Amygdala (tissue), 56 donors: Measurements from ENCODE around the gene ZBED3.
"Not testable (repeated sequence)": the region's sequence is repeated elsewhere in the genome, so short reads cannot be mapped to it uniquely, and the experiment has no call there.

ENCODE experiments used
- DNase-seq, 56 donors: peaks; one replicate each; lab custom pipeline; 2025; lab: John Stamatoyannopoulos, UW

The ZBED3 gene

GRCh38 chr5:77080479-77080878 lies 6.6 kb downstream of the ZBED3 start:
- DNase-seq: not testable (repeated sequence)

GRCh38 chr5:77077829-77078176 lies 9.3 kb downstream of the ZBED3 start:
- no peak for DNase-seq

- peak in 48 of 56 donors; percentile 10 to 82 (median 56) for DNase-seq
Measured at GRCh38 chr5:77076961-77077828, 9.9 kb downstream of the ZBED3 start.

GRCh38 chr5:77074745-77075144 lies 12.3 kb downstream of the ZBED3 start:
- no peak for DNase-seq

- no peak for DNase-seq
Measured at GRCh38 chr5:77073667-77074066, 13.4 kb downstream of the ZBED3 start.

- DNase-seq: no peak
Measured at GRCh38 chr5:77066823-77067442, 20.2 kb downstream of the ZBED3 start.

GRCh38 chr5:77066184-77066583 lies 20.9 kb downstream of the ZBED3 start:
- no peak for DNase-seq

GRCh38 chr5:77065256-77065655 lies 21.8 kb downstream of the ZBED3 start:
- no peak for DNase-seq

GRCh38 chr5:77064040-77064439 lies 23.0 kb downstream of the ZBED3 start:
- DNase-seq: no peak

GRCh38 chr5:77046416-77047073 lies 40.5 kb downstream of the ZBED3 start:
- DNase-seq: no peak

GRCh38 chr5:77035950-77036349 lies 51.1 kb downstream of the ZBED3 start:
- DNase-seq: no peak

- no peak for DNase-seq
Measured at GRCh38 chr5:77033338-77033737, 53.7 kb downstream of the ZBED3 start.

- no peak for DNase-seq
Measured at GRCh38 chr5:77032635-77033034, 54.5 kb downstream of the ZBED3 start.

- no peak for DNase-seq
Measured at GRCh38 chr5:77031891-77032290, 55.2 kb downstream of the ZBED3 start.

- peak; percentile 45 to 95 (median 86) for DNase-seq
Measured at GRCh38 chr5:77030097-77031071, 56.7 kb downstream of the ZBED3 start, which contains the start of gene AGGF1. TSS of gene AGGF1 (plus strand) at chr5:77030404. CDS start at chr5:77030767, 363 bp downstream.

- no peak for DNase-seq
Measured at GRCh38 chr5:77029376-77029885, 57.7 kb downstream of the ZBED3 start.

GRCh38 chr5:77028631-77029375 lies 58.3 kb downstream of the ZBED3 start:
- DNase-seq: peak in 10 of 56 donors; percentile 1 to 39 (median 10)

GRCh38 chr5:77024490-77024889 lies 62.6 kb downstream of the ZBED3 start:
- no peak for DNase-seq
